HG03108 (cell line): ENCODE measurements around the gene GRAP2.
"Not testable (repeated sequence)": the region's sequence is repeated elsewhere in the genome, so short reads cannot be mapped to it uniquely, and the experiment has no call there.

Source experiments
- ATAC-seq: cut with Tn5 transposase; IDR thresholded peaks from one replicate; pipeline ENCODE4 v1.9.1; 2021; ENCODE audit warnings: moderate library complexity; ENCODE audit not compliant: unreplicated experiment

Gene GRAP2

GRCh38 chr22:39900306-39901227 is at the start of gene GRAP2:
GRAP2 (plus strand) TSS chr22:39901084; CDS start chr22:39947107, 46,023 bp downstream.
- no peak for ATAC-seq

- ATAC-seq, result no peak
Observed at GRCh38 chr22:39851606-39852315, 49.1 kb upstream of the GRAP2 start.

- ATAC-seq, result no peak
Observed at GRCh38 chr22:39852799-39853198, 48.1 kb upstream of the GRAP2 start.

- no peak for ATAC-seq
Observed at GRCh38 chr22:39856588-39856987, 44.3 kb upstream of the GRAP2 start.

- ATAC-seq, result no peak
Observed at GRCh38 chr22:39859903-39860588, 40.8 kb upstream of the GRAP2 start.

- no peak for ATAC-seq
Observed at GRCh38 chr22:39868741-39869140, 32.1 kb upstream of the GRAP2 start.

GRCh38 chr22:39869797-39870196 is 31.1 kb upstream of the GRAP2 start:
- not testable (repeated sequence) for ATAC-seq

GRCh38 chr22:39871008-39871798 is 29.7 kb upstream of the GRAP2 start:
- ATAC-seq, result no peak

- ATAC-seq, result no peak
Observed at GRCh38 chr22:39872548-39872947, 28.3 kb upstream of the GRAP2 start.

GRCh38 chr22:39873965-39874364 is 26.9 kb upstream of the GRAP2 start:
- no peak for ATAC-seq

GRCh38 chr22:39875176-39875885 is 25.6 kb upstream of the GRAP2 start:
- ATAC-seq, result not testable (repeated sequence)

GRCh38 chr22:39877079-39877845 is 23.6 kb upstream of the GRAP2 start:
- no peak for ATAC-seq

- no peak for ATAC-seq
Observed at GRCh38 chr22:39880722-39881121, 20.2 kb upstream of the GRAP2 start.

- ATAC-seq, result no peak
Observed at GRCh38 chr22:39883057-39883456, 17.8 kb upstream of the GRAP2 start.

- ATAC-seq, result not testable (repeated sequence)
Observed at GRCh38 chr22:39889924-39890323, 11.0 kb upstream of the GRAP2 start.

- ATAC-seq, result no peak
Observed at GRCh38 chr22:39893526-39893925, 7.4 kb upstream of the GRAP2 start, which contains the start of gene ENTHD1. ENTHD1 (minus strand) TSS chr22:39893760; CDS start chr22:39887748, 6,012 bp downstream.

- no peak for ATAC-seq
Observed at GRCh38 chr22:39894554-39895092, 6.3 kb upstream of the GRAP2 start.

GRCh38 chr22:39895682-39896081 is 5.2 kb upstream of the GRAP2 start:
- no peak for ATAC-seq
